Skin epidermis (tissue), 12 donors: ENCODE results near the gene LCLAT1.

ENCODE experiments used
- H3K27ac ChIP-seq, 21 experiments: fragments of 200-600 bp; sonication (generic) in 11 of 21; one replicate each; pipeline ENCODE4 v1.5.0; 2020; ENCODE audit warnings: mild to moderate bottlenecking in 3 of 21, inconsistent platforms in 2 of 21, moderate library complexity in 2 of 21
- H3K4me3 ChIP-seq, 7 experiments: fragments of 200-600 bp; sonication (generic) in 2 of 7; one replicate each; pipeline ENCODE4 v1.5.0; 2020; ENCODE audit warnings: inconsistent platforms in 2 of 7, mild to moderate bottlenecking in 2 of 7, moderate library complexity in 1 of 7

Gene LCLAT1

DNA sequence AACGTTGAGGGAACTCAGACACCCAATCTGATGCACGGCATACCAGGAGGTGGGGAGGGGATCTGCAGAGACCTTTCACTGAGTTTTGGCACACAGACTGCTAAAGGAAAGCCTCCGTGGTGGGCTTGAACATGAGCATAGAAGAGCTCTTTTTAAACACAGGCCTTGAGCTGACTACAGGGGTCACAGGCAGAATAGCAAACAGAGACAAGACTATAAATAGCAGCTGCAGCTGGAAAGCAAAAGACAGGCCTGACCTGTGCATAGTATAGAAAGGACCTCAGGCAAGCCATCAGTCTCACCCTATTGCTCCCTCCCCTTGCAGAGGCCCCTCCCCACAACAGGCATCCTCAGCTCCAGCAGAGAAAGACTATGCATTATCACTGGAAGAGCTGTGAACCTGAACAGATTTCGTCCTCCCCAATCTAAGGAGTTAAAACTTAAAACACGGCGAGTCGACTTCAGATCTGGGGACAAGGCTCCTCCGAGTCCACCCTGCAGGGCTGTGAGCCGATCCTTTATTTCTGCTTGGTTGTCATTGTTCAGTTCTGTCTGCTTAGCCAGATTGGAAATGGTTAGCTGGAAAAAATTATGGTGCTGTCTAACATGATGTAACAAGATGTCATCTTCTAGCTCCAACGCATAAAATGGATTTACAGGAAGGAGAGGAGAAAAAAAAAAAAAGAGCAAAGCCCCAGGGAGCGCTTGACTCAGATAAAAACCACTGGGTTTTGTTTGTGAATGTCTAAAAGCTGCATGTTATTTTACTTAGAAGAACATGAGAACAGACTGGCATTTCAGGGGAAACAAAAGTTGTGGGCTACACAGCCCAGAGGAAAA, 25.2 kb upstream of the LCLAT1 start:
- H3K27ac ChIP-seq, result peak overlapping the region in 19 of 21 experiments; percentile 29 to 90 (median 70)
- H3K4me3 ChIP-seq, result no peak overlapping the region

- Histone ChIP-seq H3K4me3 (no peak overlapping the region), H3K27ac (peak overlapping the region in 20 of 21 experiments; percentile 29 to 90 (median 70))
Observed at GRCh38 chr2:30422444-30423040, 24.5 kb upstream of the LCLAT1 start.

GRCh38 chr2:30424231-30424630, 22.8 kb upstream of the LCLAT1 start:
- Histone ChIP-seq H3K27ac (peak overlapping the region in 10 of 21 experiments; percentile 38 to 85 (median 75)), H3K4me3 (no peak overlapping the region)

GRCh38 chr2:30425326-30425725, 21.7 kb upstream of the LCLAT1 start:
- Histone ChIP-seq H3K27ac (peak overlapping the region in 16 of 21 experiments; percentile 35 to 85 (median 66)), H3K4me3 (no peak overlapping the region)

DNA sequence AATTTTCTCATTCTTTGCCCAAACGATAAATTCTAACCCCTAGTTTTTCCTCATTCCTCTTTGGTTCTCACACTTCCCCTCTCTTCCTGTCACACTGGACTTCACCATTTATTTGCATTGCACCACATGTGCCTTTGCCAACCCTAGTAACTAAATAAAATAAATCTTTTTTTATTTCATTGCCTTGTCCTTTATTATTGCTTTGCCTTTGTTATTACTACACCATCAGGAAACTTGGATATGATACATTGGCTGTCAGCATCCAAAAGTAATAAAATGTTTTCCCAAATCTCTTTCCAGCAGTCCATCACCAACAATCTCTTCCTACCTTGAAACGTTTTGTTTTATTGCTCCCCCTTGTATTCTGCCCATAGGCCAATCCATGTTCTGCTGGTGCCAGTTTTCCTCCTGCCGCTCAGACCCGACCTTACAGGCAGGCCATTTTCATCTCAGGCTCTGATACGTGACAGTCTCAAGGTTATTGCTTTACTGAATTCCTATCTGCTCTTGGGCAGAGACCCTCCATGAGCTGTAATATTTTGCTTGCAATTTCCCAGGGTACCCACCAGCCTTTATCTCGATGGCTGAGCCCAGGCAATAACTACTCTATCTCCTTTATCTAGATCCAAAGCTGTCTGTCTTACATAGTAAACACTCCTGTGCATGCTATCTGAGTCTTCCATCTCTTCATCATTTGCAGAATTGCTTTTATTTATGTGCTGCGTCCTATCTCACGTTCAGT, 19.3 kb upstream of the LCLAT1 start:
- Histone ChIP-seq H3K27ac (no peak overlapping the region), H3K4me3 (no peak overlapping the region)

GRCh38 chr2:30428348-30428662, 18.7 kb upstream of the LCLAT1 start:
- Histone ChIP-seq H3K4me3 (no peak overlapping the region), H3K27ac (no peak overlapping the region)

DNA sequence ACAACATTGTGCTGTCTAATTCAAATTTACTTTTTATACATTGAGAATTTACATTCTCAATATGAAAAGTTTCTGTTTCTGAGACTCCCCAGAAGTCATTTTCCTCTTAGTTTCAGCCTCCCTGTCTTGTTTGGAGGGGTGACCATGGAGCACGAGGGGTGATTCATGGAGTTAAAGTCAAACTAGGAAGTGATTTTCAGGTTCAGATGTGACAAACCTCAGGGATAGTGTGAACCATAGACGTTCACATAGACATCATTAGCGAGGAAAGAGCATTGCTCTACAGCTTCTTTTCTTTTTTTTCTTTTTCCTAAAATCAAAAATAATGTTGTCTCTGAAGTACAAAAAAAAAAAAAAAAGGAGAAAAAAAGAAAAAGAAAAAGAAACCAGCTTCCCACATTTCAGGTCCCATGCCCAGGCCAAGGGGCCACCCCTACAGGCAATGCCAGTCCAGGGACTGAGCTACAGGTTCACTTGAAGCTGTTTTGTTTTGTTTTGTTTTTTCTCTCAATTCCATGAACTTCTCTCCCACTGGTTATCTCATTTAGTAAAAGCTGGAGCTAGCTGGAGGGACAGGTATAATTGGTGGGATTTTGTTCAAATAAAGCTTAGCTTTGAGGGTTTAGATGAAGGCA, 18.1 kb upstream of the LCLAT1 start:
- Histone ChIP-seq H3K4me3 (no peak overlapping the region), H3K27ac (no peak overlapping the region)

GRCh38 chr2:30433541-30434299, 13.3 kb upstream of the LCLAT1 start:
- H3K4me3 ChIP-seq, result no peak overlapping the region
- peak overlapping the region in 6 of 21 experiments; percentile 18 to 53 (median 30) for H3K27ac ChIP-seq

DNA sequence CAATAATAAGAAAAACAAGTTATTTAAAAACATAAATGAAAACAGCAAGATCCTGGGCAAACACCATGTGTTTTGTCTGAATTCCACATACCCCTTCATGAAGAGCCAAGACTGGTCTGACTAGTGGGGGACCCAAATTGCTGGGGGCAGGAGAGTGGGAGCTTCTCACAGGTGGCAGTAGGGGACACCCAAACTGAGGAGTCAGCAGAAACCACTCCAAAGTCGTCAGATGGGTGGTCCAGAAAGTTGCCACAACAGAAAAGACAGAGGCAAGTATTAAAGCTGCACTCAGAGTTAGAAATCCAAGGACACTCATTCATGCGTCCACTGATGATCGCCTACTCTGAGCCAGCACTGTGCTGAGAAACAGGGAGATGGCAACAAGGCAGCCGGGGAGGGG, 12.3 kb upstream of the LCLAT1 start:
- peak overlapping the region in 5 of 21 experiments; percentile 3 to 29 (median 21) for H3K27ac ChIP-seq
- H3K4me3 ChIP-seq, result no peak overlapping the region

- Histone ChIP-seq H3K4me3 (no peak overlapping the region), H3K27ac (peak overlapping the region in 9 of 21 experiments; percentile 13 to 70 (median 52))
Observed at GRCh38 chr2:30436859-30437435, 10.1 kb upstream of the LCLAT1 start.

DNA sequence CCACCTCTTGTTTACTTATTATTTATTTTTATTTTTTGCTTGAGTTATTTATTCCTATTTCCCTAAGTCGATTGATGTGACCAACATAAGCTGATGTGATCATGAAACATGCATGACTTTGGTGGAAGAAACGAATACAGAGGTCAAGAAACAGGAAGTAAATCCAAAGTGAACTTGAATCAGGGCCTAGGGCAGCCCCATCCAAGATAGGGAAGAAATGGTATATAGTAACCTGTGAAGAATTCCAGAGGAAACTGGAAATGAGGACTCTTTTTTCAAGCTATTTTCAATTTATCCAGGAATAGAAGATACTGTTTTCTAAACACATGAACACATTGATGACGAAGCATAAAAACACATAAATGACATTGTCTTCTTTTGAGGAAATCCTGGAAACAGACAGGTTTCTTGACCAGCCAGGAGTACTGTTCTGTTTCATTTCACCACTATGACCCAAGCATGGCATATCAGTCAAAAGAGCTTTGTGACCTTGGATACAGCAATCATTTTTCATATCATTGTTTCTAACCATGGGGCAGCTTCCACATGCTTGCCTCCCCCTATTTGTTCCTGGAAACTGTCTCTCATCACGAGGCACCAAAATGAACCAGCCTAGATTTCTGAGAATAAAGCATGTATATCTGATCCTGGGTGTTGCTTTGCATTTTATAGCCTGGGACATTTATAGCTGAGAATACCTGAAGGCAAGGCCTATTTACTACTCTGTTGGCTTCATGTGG, 9.1 kb upstream of the LCLAT1 start:
- H3K27ac ChIP-seq, result peak overlapping the region in 3 of 21 experiments; percentile 6 to 64 (median 54)

DNA sequence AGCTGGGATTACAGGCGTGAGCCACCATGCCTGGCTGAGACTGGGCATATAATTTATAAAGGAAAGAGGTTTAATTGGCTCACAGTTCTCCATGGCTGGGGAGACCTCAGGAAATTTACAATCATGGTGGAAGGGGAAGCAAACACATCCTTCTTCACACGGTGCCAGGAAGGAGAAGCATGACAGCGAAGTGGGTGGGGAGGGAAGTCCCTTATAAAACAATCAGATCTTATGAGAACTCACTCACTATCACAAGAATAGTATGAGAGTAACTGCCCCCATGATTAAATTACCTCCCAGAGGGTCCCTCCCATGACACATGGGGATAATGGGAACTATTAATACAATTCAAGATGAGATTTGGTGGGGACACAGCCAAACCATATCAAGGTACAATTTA, 7.8 kb upstream of the LCLAT1 start:
- H3K27ac ChIP-seq, result no peak overlapping the region
- no peak overlapping the region for H3K4me3 ChIP-seq

More for the DNA sequence above, 9.1 kb upstream of the LCLAT1 start:
- no peak overlapping the region for H3K4me3 ChIP-seq

GRCh38 chr2:30439879-30440278, 7.2 kb upstream of the LCLAT1 start:
- no peak overlapping the region for H3K4me3 ChIP-seq
- no peak overlapping the region for H3K27ac ChIP-seq

- Histone ChIP-seq H3K27ac (no peak overlapping the region), H3K4me3 (no peak overlapping the region)
Observed at GRCh38 chr2:30441023-30441422, 6.0 kb upstream of the LCLAT1 start.

GRCh38 chr2:30443081-30443480, 4.0 kb upstream of the LCLAT1 start:
- H3K4me3 ChIP-seq, result no peak overlapping the region
- peak overlapping the region in 1 of 21 experiments; percentile 26 for H3K27ac ChIP-seq

- Histone ChIP-seq H3K4me3 (no peak overlapping the region), H3K27ac (peak overlapping the region in 1 of 21 experiments; percentile 3)
Observed at GRCh38 chr2:30444273-30444672, 2.8 kb upstream of the LCLAT1 start.

- Histone ChIP-seq H3K4me3 (no peak overlapping the region), H3K27ac (peak overlapping the region in 2 of 21 experiments; percentile 9 to 34)
Observed at GRCh38 chr2:30445266-30445821, 1.7 kb upstream of the LCLAT1 start.

GRCh38 chr2:30446602-30447148, 371 bp upstream of the LCLAT1 start:
- peak overlapping the region; percentile 72 to 97 (median 90) for H3K4me3 ChIP-seq
- peak overlapping the region in 19 of 21 experiments; percentile 56 to 93 (median 82) for H3K27ac ChIP-seq
